Measurements from ENCODE around the gene PIP4P1. TPM values are rescaled to one million over a fixed set of nuclear protein-coding genes. Genes with fewer than 3 reads are reported as not detected.
"Not testable (repeated sequence)": the region's sequence is repeated elsewhere in the genome, so short reads cannot be mapped to it uniquely, and the experiment has no call there.

PIP4P1 gene
- total RNA-seq, 1 experiment from 2014 or later = 24.6 TPM

DNA sequence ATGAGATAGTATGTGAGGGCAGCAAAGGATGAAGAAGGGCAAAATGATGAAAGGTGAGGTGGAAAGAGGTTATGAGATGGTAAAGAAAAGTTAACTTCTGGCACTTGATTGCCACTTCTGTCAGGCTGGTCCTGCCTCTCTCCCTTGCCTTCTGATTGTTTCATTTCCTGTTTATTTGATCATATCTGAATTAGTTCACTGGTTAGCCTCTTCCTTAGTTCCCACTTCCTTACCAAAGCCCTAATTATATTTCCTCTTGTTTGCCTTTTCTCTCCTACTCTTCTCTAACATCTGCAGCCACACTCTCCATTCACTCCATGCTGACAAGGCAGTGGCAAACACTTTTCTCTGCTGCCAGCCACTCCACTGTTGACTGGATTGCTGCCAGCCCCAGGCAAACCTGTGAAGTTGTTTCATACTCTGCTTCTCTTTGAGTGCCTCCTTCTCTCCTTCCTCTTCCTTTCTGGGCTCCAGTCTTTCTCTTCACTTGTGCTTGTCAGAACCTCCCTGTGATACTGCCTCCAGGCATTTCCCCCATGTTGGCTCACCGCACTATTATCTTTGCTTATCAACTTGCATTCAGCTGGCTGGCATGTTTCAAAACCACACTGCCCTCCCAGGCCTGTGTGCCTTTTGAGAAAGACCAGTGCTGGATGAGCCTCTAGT is 16.1 kb upstream of the PIP4P1 start:
- no peak for DNase-seq (ENCODE audit: low read depth)

DNA sequence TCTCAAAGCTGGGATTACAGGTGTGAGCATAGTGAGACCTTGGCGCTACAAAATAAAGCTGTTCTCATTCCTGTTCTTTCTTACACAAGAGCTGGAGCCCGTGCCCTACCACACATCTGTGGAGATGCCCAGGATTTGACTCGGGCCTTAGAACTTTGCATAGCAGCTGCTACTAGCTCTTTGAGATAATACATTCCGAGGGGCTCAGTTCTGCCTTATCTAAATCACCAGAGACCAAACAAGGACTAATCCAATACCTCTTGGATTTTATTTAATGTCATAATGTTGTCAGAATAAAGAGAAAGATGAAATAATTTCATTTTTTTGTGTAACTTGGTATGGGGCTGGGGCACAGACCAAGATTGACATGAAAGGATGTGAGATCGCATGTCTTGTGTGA is 15.5 kb upstream of the PIP4P1 start:
- no peak for DNase-seq (ENCODE audit: low read depth)

DNA sequence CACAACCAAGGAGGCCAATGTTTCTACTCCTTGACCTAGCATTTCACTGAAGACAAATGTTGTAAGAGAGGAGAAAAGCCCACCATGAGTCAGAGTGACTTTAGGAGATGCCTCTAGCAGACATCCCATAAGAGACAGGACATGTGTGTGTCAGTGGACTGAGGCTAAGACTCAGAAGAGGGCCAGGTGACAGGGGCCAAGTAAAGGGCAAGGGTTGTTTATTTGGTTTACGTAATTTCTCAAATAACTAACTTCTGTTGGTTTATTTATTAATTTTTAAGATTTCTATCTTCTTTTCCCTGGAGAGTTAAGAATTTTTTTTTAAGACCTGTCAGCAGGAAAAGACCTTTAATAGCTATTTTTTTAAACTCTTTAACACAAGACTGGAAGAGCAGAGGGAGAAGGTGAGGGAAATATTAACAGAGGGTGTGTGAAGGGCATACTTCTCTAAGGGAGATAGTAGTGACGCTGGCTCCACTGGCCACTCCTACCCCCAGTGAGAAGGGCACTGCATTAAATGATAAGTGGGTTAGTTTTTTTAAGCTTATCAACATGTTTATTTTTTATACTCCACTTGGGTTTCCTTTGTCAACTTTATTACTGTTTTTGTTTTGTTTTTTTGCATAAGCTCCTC is 11.4 kb upstream of the PIP4P1 start:
- DNase-seq (ENCODE audit: low read depth) = no peak

DNA sequence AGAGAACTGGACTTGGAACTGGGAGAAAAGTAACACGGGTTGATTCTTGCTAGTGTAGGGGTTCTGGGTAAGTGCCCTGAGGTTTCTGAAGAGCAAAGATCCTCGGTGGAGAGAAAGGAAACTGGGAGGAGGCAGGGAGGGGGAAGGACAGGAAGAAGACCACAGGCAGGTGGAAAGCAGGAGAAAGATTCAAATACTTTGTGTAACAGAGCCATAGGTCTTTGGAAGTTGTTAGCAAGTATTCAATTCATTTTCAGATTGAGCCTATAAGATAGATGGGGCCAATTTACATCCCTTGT is 9.3 kb upstream of the PIP4P1 start:
- DNase-seq (ENCODE audit: low read depth) = peak; percentile 10

DNA sequence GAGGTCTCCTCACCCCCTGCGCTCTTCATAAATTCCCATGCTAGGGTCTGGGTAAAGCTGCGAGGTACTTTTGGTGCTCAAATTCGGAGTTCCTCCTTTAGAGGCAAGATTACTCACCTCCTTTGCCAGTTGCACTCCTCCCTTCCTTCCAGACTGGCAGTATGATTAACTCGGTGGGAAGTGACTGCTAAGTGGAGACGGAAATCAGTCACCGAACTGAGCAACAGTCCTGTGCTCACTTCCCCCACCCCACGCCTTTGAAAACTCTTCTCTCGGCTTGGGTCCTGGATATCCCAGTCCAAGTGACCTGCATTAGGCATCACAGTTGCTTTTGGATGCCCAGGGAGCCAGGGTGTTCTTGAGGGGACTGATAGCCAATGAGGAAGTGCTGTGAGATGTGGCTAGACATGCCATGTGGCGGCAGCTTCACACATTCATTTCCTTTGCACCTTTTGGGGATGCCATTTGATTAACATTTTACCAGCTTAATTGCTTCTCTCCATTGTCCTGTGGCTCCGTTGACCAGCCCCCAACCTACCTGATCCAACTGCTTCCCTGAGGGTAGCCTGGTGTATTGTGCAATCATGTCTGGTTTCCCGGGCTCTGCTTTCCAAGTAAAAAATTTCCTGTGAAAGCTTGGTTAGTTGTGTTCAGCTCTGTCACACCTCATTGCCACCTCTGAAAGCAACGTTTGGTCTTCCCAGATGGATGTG is 8.8 kb upstream of the PIP4P1 start:
- DNase-seq (ENCODE audit: low read depth) = peak; percentile 79

DNA sequence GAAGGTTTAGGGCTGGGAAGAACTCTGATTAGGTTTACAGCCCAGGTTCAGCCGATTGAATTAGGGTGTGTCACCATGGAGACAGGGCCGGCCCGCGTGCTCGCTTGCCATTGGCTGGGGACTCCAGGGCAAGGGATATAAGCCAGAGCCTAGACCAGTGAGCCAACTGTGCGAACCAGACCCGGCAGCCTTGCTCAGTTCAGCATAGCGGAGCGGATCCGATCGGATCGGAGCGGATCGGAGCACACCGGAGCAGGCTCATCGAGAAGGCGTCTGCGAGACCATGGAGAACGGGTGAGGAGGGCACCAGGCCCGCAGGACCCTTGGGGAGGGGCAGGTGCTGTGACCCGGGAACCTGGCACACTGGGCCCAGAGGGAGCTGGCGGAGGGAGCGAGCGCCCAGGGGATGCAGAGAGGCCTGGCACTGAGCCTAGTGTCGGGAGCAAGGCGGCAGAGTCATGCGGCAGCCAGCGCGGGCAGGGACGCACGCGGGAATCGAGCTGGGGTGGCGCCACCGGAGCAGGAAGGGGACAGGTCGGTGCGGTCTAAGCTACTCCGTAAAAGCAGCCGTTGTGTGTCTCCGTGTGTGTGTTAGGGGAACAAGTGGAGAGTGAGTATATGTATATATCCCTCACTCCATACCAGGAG is 8.1 kb upstream of the PIP4P1 start, which contains the start of gene PNP:
PNP (plus strand) TSS at position 165 of the 648 bp plus-strand sequence; CDS start at position 284, 119 bp downstream.
- DNase-seq (ENCODE audit: low read depth) = peak; percentile 85

DNA sequence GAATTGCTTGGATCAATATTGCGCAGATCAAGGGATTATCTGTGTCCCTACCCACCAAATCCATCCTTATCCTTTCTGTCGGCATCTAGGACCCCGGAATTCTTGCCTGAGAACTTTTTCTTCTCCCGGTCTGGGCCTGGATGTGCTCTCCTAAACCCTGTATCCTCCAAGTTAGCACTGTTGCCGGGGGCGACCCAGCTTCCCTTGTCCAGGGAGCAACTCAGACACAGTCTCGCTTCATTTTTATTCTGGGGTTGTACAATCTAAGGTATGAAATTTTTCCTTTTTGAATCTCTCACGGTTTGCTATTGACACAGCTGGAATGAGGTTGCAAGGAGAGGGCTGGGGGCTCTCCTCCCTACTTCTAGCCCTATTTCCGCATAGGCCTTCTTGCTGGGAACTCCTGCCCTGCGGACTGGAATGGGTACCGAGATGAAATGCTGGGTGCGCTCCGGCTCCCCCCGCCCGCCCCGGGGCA is 7.6 kb upstream of the PIP4P1 start:
- DNase-seq (ENCODE audit: low read depth) = no peak

DNA sequence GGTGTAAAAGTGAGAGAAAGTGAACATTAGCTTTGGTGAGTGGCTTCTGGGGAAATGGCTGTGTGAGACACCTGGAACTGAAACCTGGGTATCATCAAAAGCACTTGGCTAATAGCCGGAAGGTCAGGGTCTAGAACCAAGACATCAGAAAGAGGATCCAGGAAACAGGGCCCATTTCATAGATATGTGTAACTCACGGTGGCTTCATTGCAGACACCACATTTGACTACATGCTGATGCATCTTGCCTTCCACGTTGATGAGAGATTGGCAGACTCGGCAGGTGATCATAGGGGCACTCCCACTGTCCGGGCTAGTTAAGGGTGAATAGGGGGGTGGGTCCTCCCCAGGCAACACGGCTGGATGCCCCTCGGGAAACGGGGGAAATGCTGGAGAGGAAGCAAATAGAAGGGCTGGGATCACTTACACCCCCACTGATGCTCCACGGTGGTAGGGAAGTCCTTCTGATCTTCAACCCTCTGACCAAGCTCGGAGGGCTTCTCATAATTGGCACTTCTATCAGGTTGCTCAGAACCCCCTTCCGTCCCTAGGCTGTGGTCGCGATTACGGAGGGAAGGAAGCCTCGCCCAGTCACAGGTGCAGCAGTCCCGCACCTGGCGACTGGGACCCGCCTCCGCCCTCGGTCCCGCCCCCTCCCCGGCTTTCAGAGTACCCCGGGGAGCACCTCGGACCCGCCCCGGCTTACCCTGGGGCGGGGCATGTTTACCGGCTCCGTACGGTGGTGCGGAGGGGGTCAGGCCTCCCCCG is 593 bp downstream of the PIP4P1 start:
- DNase-seq (ENCODE audit: low read depth) = no peak

DNA sequence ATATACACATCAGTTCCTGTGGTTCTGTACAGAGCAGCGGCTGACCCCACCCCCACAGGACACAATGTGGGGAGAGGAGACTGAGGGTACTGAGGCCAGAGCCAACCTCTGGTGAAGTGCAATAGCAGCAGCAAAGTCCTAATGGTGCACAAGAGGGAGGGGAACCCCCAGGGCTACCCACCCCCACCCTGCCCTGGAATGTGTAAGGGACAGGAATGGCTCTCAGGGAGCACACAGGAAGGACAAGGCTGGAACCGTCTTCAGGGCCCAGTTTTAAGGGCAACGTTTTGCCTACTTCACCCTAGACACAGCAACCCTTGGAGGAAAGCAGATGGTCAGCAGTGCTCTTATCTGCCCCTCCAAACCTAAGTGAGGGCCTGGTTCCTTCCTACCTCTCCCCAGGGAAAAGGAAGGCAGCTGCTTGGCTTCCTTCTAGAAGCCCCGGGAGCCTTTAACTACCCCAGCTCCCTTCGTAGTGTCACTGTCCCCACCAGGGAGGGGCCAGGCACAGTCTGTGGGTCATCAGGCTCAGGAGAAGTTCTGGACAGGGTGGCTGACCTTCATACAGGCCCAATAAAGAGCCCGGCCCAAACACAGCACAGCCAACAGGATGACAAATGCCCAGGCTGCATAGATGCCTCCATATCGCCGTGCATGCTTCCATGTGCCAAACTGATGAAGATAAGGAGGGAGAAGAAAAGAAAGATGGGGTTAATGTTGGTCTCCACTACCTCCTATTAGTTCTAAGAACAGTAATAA is 3.0 kb downstream of the PIP4P1 start:
- no peak for DNase-seq (ENCODE audit: low read depth)

DNA sequence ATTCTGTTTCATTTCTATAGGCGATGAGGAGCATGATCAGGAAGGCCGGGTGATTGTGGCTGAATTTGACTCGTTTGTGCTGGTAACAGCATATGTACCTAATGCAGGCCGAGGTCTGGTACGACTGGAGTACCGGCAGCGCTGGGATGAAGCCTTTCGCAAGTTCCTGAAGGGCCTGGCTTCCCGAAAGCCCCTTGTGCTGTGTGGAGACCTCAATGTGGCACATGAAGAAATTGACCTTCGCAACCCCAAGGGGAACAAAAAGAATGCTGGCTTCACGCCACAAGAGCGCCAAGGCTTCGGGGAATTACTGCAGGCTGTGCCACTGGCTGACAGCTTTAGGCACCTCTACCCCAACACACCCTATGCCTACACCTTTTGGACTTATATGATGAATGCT is 4.3 kb downstream of the PIP4P1 start:
- no peak for DNase-seq (ENCODE audit: low read depth)

DNA sequence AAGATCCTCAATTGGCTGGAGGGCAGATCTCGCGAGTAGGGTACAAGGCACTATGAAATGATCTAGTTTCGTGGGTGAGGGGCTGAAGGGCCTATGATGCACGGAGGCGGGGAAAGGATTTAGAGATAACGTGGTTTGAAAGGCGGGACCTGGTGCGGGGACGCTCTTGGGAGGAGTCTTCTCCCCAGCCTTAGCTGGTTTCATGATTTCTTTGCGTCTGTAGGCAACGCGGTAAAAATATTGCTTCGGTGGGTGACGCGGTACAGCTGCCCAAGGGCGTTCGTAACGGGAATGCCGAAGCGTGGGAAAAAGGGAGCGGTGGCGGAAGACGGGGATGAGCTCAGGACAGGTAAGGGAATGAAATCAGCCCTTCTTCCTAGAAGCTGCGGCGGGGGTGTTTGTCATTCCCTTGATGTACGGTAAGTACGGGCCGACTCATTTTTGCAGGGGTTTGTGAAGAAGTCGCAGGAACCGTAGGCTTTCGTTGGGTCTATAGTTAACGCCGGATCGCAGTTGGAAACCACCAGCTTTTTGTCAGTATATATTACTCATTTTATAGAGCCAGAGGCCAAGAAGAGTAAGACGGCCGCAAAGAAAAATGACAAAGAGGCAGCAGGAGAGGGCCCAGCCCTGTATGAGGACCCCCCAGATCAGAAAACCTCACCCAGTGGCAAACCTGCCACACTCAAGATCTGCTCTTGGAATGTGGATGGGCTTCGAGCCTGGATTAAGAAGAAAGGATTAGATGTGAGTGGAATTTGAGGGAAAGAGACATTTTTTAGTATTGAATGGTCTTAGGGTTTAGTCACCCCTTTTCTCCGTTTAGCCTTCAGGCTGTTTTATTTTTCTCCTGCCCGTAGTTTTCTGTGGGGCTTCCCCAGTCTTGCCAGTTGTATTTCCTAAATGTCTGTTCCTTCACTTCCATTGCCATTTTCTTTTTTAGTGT is 5.6 kb downstream of the PIP4P1 start:
- peak; percentile 85 for DNase-seq (ENCODE audit: low read depth)

DNA sequence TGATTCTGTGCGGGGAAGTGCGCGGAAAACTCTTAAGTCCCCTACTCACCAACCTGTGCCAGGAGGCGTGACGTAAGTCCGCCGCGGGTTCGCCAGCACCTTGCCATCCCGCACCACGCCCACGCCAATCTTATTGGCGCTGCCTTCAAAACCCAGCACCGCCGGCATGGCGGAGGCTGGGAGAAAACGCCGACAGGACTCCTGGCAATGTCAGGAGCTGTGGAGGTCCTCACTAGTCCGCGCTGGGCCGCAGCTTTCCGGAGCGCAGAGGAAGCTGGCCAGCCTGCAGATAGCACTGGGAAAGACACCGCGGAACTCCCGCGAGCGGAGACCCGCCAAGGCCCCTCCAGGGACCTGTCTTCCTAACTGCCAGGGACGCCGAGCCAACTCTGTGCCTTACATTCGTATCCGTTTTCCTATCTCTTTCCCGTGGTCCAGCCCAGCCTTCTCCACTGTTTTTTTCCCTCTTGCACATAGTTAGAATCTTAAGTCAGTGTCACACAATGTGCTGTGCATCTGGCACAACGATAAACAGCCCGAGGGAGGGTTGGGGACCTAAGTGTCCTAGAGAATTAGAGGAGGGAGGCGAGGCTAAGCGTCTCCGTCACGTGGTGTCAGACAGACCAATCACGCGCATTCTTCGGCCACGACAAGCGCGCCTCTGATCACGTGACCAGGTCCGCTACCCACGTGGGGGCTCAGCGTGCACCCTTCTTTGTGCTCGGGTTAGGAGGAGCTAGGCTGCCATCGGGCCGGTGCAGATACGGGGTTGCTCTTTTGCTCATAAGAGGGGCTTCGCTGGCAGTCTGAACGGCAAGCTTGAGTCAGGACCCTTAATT is 6.5 kb downstream of the PIP4P1 start, which contains the start of the genes APEX1 and OSGEP:
APEX1 (plus strand) TSS at position 711 of the 839 bp plus-strand sequence. CDS start 420 bp downstream, outside the sequence.
OSGEP (minus strand) TSS at position 297 of the 839 bp plus-strand sequence; CDS start at position 168, 129 bp downstream.
- DNase-seq (ENCODE audit: low read depth) = peak; percentile 99

DNA sequence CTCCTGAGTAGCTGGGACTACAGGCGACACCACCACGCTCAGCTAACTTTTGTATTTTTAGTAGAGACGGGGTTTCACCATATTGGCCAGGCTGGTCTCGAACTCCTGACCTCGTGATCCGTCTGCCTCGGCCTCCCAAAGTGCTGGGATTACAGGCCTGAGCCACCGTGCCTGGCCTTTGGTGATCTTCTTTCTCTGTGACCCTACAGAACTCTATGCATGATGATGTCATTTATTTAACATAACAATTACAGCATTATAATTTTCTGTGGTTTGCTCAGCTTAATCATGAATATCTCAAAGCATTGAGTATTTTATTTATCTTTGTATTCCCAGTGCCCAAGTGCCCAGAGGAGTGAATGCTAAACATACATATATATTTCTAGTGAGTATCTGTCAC is 8.4 kb downstream of the PIP4P1 start:
- DNase-seq (ENCODE audit: low read depth) = not testable (repeated sequence)

DNA sequence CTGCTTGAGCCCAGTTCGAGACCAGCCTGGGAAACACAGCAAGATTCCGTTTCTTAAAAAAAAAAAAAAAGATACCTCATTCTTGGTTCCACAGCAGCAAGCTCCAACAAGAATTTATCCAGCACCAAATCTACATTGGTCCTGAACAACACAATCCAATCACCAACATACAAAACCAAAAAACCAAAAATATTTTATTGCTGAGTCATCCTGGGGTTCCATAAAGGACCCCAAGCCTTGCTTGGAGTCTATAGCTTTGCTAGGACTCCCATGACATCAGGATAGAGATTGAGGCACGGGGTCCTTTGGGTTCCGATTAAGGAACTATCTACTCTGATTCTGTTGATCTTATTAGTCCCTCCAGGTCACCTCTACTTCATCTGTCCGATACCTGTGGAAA is 14.3 kb downstream of the PIP4P1 start:
- no peak for DNase-seq (ENCODE audit: low read depth)

DNA sequence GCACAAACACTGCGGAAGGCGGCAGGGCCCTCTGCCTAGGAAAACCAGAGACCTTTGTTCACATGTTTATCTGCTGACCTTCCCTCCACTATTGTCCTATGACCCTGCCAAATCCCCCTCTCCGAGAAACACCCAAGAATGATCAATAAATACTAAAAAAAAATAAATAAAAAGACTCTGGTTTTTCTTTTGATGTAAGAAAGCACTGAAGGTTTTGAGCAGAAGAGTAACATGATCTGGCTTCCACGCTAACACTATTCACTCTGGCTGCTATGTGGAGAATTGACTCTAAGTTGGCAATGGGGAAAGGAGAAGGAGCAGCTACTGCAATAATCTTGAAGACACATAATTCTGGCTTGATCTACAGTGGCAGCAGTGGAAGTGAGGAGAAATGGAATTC is 17.6 kb downstream of the PIP4P1 start:
- not testable (repeated sequence) for DNase-seq (ENCODE audit: low read depth)

DNA sequence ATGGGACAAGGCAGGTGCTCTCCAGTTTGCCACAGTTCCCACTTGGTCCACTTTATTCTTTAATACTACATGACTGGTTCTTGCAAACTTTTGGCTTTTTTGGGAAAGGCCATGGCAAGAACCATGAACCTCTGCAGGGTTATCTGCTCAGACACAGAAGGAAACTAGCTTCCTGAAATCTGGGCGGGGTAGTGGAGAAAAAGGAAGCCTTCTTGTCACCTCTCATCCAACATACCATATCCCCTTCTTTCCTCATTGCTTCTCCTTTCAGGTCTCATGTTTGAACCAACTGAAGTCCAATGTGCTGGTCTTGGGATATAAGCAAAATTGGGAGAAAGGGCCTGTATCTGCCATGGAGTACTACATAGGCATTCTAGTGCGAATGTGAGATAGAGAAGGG is 19.8 kb downstream of the PIP4P1 start:
- DNase-seq (ENCODE audit: low read depth) = no peak

DNA sequence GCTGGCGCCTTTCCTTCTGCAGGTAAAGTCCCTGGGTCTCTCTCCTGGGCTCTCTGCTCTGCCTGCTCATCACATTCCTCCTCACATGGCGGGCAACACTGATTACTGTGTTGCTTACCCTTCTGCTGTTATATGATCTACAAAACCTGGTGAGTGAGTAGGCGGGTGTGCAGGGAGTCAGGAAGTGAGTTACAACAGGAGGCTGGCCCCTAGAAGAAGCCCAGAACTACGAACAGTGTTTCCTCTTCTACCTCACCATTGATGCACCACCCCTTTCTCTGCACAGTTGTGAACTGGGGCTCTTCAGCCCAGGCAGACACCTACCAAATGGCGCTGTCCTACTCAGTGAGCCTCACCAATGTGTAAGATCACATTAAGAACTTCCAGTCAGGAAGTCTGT is 20.4 kb downstream of the PIP4P1 start:
- no peak for DNase-seq (ENCODE audit: low read depth)

DNA sequence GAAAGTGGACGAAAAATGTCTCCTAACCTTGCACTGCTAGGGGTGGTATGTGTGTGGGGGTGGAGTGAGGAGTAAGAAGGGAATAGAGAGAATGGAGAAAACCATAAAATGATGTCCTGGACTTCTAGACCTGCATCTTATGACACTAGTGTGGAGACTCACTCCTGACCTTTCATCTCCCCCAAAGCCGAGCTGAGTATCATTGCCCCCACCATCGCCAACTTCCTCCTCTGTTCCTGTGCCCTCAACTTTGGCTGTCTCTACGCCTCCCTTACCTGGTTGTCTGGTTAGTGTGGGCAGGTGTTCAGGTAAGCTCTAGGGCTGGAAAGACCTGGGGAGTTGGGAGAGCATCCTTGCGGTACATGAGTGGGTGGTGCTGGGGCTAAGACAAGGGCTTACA is 20.8 kb downstream of the PIP4P1 start:
- DNase-seq (ENCODE audit: low read depth) = no peak
